H1 (cell line): ENCODE results near the gene TEX30.

Experiments used
- CTCF ChIP-seq, 3 experiments: IDR thresholded peaks; 1 replicate in 2 of 3; 2 replicates in 1 of 3; pipeline versions ENCODE4 v1.5.1 to v1.6.1; 2011; ENCODE audit warnings: low read length in 3 of 3, mild to moderate bottlenecking in 3 of 3, inconsistent platforms in 2 of 3, low read depth in 1 of 3, moderate library complexity in 1 of 3; ENCODE audit not compliant: insufficient read depth in 1 of 3; ENCODE audit errors: control extremely low read depth in 1 of 3
- MAFK ChIP-seq: IDR thresholded peaks from 2 replicates; pipeline ENCODE4 v1.6.1; 2012; ENCODE audit warnings: low read depth, mild to moderate bottlenecking, improper control_type of control experiment, low read length
- POLR2A ChIP-seq, 2 experiments: IDR thresholded peaks; 1 replicate in 1 of 2; 2 replicates in 1 of 2; pipeline ENCODE4 v1.6.1; 2011; ENCODE audit warnings: low read depth in 2 of 2, low read length in 2 of 2, mild to moderate bottlenecking in 2 of 2; ENCODE audit errors: control extremely low read depth in 1 of 2
- POLR2AphosphoS5 ChIP-seq: IDR thresholded peaks from 2 replicates; pipeline ENCODE4 v1.6.1; 2011; ENCODE audit warnings: low read depth, low read length
- SIN3A ChIP-seq, 2 experiments: IDR thresholded peaks in 1 of 2; conservative IDR thresholded peaks in 1 of 2; 2 replicates each; pipeline ENCODE4 v1.6.1; 2011 to 2012; ENCODE audit warnings: low read length in 2 of 2, improper control_type of control experiment in 1 of 2, low read depth in 1 of 2, mild to moderate bottlenecking in 1 of 2
- TEAD4 ChIP-seq: IDR thresholded peaks from 2 replicates; pipeline ENCODE4 v1.6.1; 2012; ENCODE audit warnings: low read depth, low read length, inconsistent platforms, mixed read lengths
- TF ChIP-seq, protein P1 (sequence below): IDR thresholded peaks from 2 replicates; pipeline ENCODE4 v1.6.1; 2012; ENCODE audit warnings: low read length, inconsistent platforms

GRCh38 chr13:102788683-102789082, 15.1 kb upstream of the TEX30 start:
- TF ChIP-seq TEAD4 (no peak), CTCF (IDR thresholded peaks at IDR 0.05; ENCODE audit: control extremely low read depth in 1 of 3, insufficient read depth in 1 of 3, low read depth in 1 of 3, low read length in 3 of 3) (no peak), SIN3A (conservative IDR thresholded peaks at IDR 0.05 in 1 of 2, IDR thresholded peaks at IDR 0.05 in 1 of 2; ENCODE audit: low read depth in 1 of 2, low read length in 2 of 2) (no peak), MAFK (no peak), POLR2AphosphoS5 (no peak), POLR2A (IDR thresholded peaks at IDR 0.05; ENCODE audit: control extremely low read depth in 1 of 2, low read depth in 2 of 2, low read length in 2 of 2) (no peak)
- TF ChIP-seq, protein P1, sequence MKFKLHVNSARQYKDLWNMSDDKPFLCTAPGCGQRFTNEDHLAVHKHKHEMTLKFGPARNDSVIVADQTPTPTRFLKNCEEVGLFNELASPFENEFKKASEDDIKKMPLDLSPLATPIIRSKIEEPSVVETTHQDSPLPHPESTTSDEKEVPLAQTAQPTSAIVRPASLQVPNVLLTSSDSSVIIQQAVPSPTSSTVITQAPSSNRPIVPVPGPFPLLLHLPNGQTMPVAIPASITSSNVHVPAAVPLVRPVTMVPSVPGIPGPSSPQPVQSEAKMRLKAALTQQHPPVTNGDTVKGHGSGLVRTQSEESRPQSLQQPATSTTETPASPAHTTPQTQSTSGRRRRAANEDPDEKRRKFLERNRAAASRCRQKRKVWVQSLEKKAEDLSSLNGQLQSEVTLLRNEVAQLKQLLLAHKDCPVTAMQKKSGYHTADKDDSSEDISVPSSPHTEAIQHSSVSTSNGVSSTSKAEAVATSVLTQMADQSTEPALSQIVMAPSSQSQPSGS, result no peak
